RCC 7860 (cell line): ENCODE results near the gene FAM193B.
A peak's percentile ranks its signal among the peaks of the same experiment; 100 is the strongest.

Source experiments
- DNase-seq: peaks from one replicate; pipeline ENCODE4 v3.0.0-alpha.2; 2015; ENCODE audit warnings: low spot score
- FAIRE-seq: peaks from 2 replicates; lab custom pipeline; 2012; peaks lifted over from hg19 to GRCh38; lab: Jason Lieb, UNC

FAM193B gene

GRCh38 chr5:177472460-177473442, 81.6 kb downstream of the FAM193B start:
- FAIRE-seq = no peak
- DNase-seq = peak; percentile 31

GRCh38 chr5:177471610-177472356, 82.6 kb downstream of the FAM193B start:
- FAIRE-seq (no peak), DNase-seq (no peak)

GRCh38 chr5:177470759-177471536, 83.4 kb downstream of the FAM193B start:
- FAIRE-seq (no peak), DNase-seq (peak; percentile 35)
